ENCODE data around the gene RHO. TPM values are rescaled to one million over a fixed set of nuclear protein-coding genes. Genes with fewer than 3 reads are reported as not detected.

RHO gene
- total and polyA plus RNA-seq, 7 experiments from 2014 or later, result not detected

DNA sequence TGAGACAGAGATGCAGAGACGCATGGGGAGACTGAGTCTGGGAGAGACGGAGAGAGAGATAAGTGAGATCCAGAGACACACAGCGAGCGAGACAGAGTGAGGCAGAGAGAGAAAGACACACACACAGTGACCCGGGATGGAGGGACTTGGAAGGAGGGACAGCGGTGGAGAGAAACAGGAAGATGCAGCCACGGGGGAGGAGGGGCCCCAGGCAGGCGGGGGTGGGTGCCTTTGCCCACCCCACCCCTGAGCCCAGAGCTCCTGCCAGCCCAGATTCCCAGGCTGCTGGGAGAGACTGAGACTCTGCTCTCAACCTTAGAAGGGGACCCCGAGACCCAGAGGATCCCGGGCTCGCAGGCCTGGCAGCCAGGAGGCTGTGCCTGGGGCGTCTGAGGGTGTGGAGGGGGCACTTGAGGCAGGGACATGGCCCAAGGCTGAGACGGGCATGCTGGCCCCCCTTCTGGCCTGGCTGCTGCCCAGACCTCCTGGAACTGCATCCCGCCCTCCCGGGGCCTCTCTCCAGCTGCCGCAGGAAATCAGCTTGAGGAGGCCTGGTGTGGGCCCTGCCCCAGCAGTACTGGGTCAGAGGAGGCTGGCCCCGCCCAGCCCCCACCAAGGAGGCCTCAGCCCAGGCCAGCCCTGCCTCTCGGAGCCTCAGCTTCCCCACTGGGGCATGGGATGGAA lies 32.6 kb downstream of the RHO start:
- Mint-ChIP-seq H3K4me1 (peaks cover 0 to 11% (median 7%) of the 10 kb centered on the region in 7 donors), H3K27me3 (peaks cover 0 to 3% (median 0%) of the 10 kb centered on the region in 5 donors), H3K4me3 (no peak overlapping the region), H3K27ac (peak overlapping the region in 2 of 9 donors; percentile 1 to 19), H3K36me3 (peaks cover 0 to 3% (median 0%) of the 10 kb centered on the region in 5 donors), H3K9me3 (no peaks in the 10 kb centered on the region)
- Histone ChIP-seq H3K4me3 (ENCODE audit: low read length) (no peak overlapping the region), H3K27me3 (ENCODE audit: control insufficient read depth in 2 of 2, insufficient read depth in 2 of 2, low read length in 2 of 2) (no peaks in the 10 kb centered on the region), H3K36me3 (ENCODE audit: control insufficient read depth in 2 of 3, insufficient read depth in 3 of 3, low read length in 3 of 3) (no peaks in the 10 kb centered on the region), H3K27ac (ENCODE audit: low read depth, low read length) (no peak overlapping the region), H3K9me3 (ENCODE audit: control insufficient read depth in 2 of 3, low read length in 3 of 3) (no peaks in the 10 kb centered on the region), H3K4me1 (ENCODE audit: control insufficient read depth in 2 of 2, insufficient read depth in 2 of 2, low read length in 2 of 2) (peaks cover 0 to 21% of the 10 kb centered on the region in 2 donors)
- DNase-seq, result no peak
- no peak for ATAC-seq
- POLR2A ChIA-PET, result no interaction called here
- CTCF ChIA-PET, result no interaction called here
- intact Hi-C loops (cut with micrococcal nuclease), result no loop called here

DNA sequence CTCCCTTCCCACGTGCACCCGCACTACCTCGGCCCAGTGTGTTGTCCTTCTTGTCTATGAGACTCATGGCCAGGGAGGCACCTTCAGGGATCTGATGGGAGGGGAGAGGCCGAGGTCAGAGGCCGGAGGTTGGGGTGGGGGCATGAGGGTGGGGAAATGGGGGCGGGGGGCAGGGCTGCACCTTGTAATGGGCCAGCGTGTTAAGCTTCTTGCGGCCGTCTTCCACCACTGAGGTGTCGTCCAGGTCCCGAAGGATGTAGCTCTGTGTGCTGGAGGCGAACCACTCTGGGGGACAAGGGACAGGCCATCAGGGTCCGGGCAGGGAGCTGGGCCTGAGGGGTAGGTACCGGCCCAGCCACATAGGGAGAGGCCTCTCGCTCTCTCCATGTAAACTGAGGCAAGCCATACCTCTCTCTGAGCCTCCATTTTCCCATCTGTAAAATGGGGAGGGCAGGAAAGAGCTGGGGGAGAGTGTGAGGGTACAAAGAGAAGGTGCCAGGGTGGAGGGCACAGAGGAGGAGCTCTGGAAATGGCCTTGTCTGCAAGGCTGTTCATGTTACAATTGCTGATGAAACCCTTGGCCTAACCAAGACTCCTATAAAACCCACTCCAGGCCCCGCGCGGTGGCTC lies 33.3 kb downstream of the RHO start:
- H3K4me3 Mint-ChIP-seq, result no peak overlapping the region
- no peak for ATAC-seq
- no peak for DNase-seq

DNA sequence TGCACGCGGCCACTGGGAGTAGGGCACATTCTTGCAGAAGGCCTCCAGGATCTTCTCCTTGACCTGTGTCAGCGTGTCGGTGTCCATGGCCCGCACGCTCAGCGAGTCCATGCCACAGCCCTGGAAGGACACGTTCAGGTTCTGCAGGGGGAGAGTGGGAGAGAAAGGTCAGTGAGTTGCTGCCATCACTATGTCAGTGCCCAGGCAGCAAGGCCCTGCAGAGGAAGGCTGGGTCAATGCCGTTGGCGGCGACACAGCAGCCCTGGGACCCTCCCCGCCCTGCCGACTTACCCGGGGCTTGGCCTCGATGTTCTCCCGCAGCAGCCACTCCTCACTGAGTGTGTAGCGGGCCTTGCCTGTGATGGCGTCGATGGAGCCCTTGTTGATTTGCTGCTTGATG lies 34.4 kb downstream of the RHO start:
- ChIA-PET CTCF (no interaction called here), POLR2A (no interaction called here)
- Mint-ChIP-seq H3K4me3 (no peak overlapping the region), H3K27ac (no peak overlapping the region), H3K4me1 (peaks cover 0 to 12% (median 6%) of the 10 kb centered on the region in 7 donors), H3K9me3 (no peaks in the 10 kb centered on the region), H3K36me3 (peaks cover 0 to 3% (median 0%) of the 10 kb centered on the region in 5 donors), H3K27me3 (peaks cover 0 to 3% (median 0%) of the 10 kb centered on the region in 5 donors)
- H3K36me3 ChIP-seq (ENCODE audit: control insufficient read depth in 2 of 3, insufficient read depth in 3 of 3, low read length in 3 of 3), result no peaks in the 10 kb centered on the region
- intact Hi-C loops (cut with micrococcal nuclease), result no loop called here
- ATAC-seq (no peak), DNase-seq (no peak)
- peaks cover 0 to 17% of the 10 kb centered on the region in 2 donors for H3K4me1 ChIP-seq (ENCODE audit: control insufficient read depth in 2 of 2, insufficient read depth in 2 of 2, low read length in 2 of 2)
- H3K27ac ChIP-seq (ENCODE audit: low read depth, low read length), result no peak overlapping the region
- no peaks in the 10 kb centered on the region for H3K27me3 ChIP-seq (ENCODE audit: control insufficient read depth in 2 of 2, insufficient read depth in 2 of 2, low read length in 2 of 2)
- no peak overlapping the region for H3K4me3 ChIP-seq (ENCODE audit: low read length)
- no peaks in the 10 kb centered on the region for H3K9me3 ChIP-seq (ENCODE audit: control insufficient read depth in 2 of 3, low read length in 3 of 3)

More for the DNA sequence above, 33.3 kb downstream of the RHO start:
- intact Hi-C loops (cut with micrococcal nuclease), result no loop called here
- Mint-ChIP-seq H3K27ac (no peak overlapping the region), H3K36me3 (peaks cover 0 to 3% (median 0%) of the 10 kb centered on the region in 5 donors), H3K9me3 (no peaks in the 10 kb centered on the region), H3K27me3 (peaks cover 0 to 3% (median 0%) of the 10 kb centered on the region in 5 donors), H3K4me1 (peaks cover 0 to 11% (median 7%) of the 10 kb centered on the region in 7 donors)
- H3K9me3 ChIP-seq (ENCODE audit: control insufficient read depth in 2 of 3, low read length in 3 of 3), result no peaks in the 10 kb centered on the region
- ChIA-PET CTCF (no interaction called here), POLR2A (no interaction called here)
- no peaks in the 10 kb centered on the region for H3K27me3 ChIP-seq (ENCODE audit: control insufficient read depth in 2 of 2, insufficient read depth in 2 of 2, low read length in 2 of 2)
- no peaks in the 10 kb centered on the region for H3K36me3 ChIP-seq (ENCODE audit: control insufficient read depth in 2 of 3, insufficient read depth in 3 of 3, low read length in 3 of 3)
- H3K4me3 ChIP-seq (ENCODE audit: low read length), result no peak overlapping the region
- peaks cover 0 to 21% of the 10 kb centered on the region in 2 donors for H3K4me1 ChIP-seq (ENCODE audit: control insufficient read depth in 2 of 2, insufficient read depth in 2 of 2, low read length in 2 of 2)
- no peak overlapping the region for H3K27ac ChIP-seq (ENCODE audit: low read depth, low read length)

DNA sequence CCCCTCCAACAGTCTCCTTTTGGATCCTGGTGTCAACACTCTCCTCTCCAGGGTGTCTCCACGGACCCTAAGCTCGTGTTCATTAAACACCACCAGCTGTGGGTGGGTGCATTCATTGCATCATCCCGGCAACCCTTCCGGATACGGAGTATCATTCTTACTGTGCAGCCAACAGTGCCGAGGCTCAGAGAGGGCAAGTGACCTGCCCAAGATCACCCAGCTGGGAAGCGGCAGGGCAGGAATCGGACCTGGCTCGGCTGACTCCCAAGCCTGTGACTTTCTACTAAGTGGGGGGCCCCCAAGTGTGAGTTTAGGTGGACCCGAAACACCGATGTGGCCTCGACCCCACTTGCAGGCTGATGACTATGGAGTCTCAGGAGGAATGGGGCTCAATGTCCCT lies 34.9 kb downstream of the RHO start:
- H3K36me3 Mint-ChIP-seq, result peaks cover 0 to 3% (median 0%) of the 10 kb centered on the region in 5 donors
- ATAC-seq (no peak), DNase-seq (no peak)
- no peak overlapping the region for H3K27ac Mint-ChIP-seq
- H3K4me1 ChIP-seq (ENCODE audit: control insufficient read depth in 2 of 2, insufficient read depth in 2 of 2, low read length in 2 of 2), result peaks cover 0 to 12% of the 10 kb centered on the region in 2 donors
- peaks cover 0 to 10% (median 1%) of the 10 kb centered on the region in 7 donors for H3K4me1 Mint-ChIP-seq
- ChIA-PET POLR2A (no interaction called here), CTCF (no interaction called here)
- H3K9me3 Mint-ChIP-seq, result no peaks in the 10 kb centered on the region
- H3K27me3 ChIP-seq (ENCODE audit: control insufficient read depth in 2 of 2, insufficient read depth in 2 of 2, low read length in 2 of 2), result no peaks in the 10 kb centered on the region
- no peak overlapping the region for H3K27ac ChIP-seq (ENCODE audit: low read depth, low read length)
- H3K4me3 ChIP-seq (ENCODE audit: low read length), result no peak overlapping the region
- intact Hi-C loops (cut with micrococcal nuclease), result no loop called here
- no peaks in the 10 kb centered on the region for H3K9me3 ChIP-seq (ENCODE audit: control insufficient read depth in 2 of 3, low read length in 3 of 3)
- H3K27me3 Mint-ChIP-seq, result peaks cover 0 to 1% (median 0%) of the 10 kb centered on the region in 5 donors
- no peaks in the 10 kb centered on the region for H3K36me3 ChIP-seq (ENCODE audit: control insufficient read depth in 2 of 3, insufficient read depth in 3 of 3, low read length in 3 of 3)
- no peak overlapping the region for H3K4me3 Mint-ChIP-seq

DNA sequence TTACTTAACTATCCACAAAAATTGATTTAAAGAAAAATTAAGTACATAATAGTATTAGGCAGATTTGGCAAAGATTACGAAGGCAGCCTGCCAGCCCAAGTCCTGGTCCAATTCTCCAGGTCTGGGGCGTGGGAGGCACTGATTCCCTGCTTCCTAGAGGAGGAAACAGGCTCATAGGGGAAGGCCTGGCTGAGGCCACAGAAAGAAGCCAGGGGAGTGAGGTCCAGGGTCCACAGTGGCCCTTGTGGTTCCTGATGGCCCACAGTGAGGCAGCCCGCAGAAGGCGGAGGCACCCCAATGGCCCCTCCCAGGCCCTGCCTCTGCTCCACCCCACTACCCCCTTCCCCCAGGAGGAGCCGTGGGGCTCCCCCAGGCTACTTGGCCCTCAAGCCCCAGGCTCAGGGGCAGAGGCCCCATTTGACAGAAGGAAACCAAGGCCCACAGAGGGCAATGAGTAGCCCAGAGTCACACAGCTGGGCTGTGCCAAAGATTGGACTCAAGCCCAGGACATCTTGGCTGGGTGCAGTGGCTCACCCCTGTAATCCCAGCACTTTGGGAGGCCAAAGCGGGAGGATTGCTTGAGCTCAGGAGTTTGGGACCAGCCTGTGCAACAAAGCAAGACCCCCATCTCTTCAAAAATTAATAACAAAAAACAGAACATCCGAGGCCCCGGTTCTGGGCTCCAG lies 35.6 kb downstream of the RHO start:
- H3K27me3 Mint-ChIP-seq, result no peaks in the 10 kb centered on the region
- H3K36me3 Mint-ChIP-seq, result peaks cover 0 to 3% (median 0%) of the 10 kb centered on the region in 5 donors
- ATAC-seq (no peak), DNase-seq (no peak)
- Histone ChIP-seq H3K27me3 (ENCODE audit: control insufficient read depth in 2 of 2, insufficient read depth in 2 of 2, low read length in 2 of 2) (no peaks in the 10 kb centered on the region), H3K27ac (ENCODE audit: low read depth, low read length) (no peak overlapping the region), H3K9me3 (ENCODE audit: control insufficient read depth in 2 of 3, low read length in 3 of 3) (no peaks in the 10 kb centered on the region), H3K36me3 (ENCODE audit: control insufficient read depth in 2 of 3, insufficient read depth in 3 of 3, low read length in 3 of 3) (no peaks in the 10 kb centered on the region), H3K4me1 (ENCODE audit: control insufficient read depth in 2 of 2, insufficient read depth in 2 of 2, low read length in 2 of 2) (peaks cover 0 to 12% of the 10 kb centered on the region in 2 donors), H3K4me3 (ENCODE audit: low read length) (no peak overlapping the region)
- ChIA-PET CTCF (no interaction called here), POLR2A (no interaction called here)
- intact Hi-C loops (cut with micrococcal nuclease), result no loop called here
- peaks cover 0 to 1% (median 0%) of the 10 kb centered on the region in 11 donors for H3K9me3 Mint-ChIP-seq
- peaks cover 0 to 8% (median 0%) of the 10 kb centered on the region in 7 donors for H3K4me1 Mint-ChIP-seq
- no peak overlapping the region for H3K27ac Mint-ChIP-seq
- no peak overlapping the region for H3K4me3 Mint-ChIP-seq

DNA sequence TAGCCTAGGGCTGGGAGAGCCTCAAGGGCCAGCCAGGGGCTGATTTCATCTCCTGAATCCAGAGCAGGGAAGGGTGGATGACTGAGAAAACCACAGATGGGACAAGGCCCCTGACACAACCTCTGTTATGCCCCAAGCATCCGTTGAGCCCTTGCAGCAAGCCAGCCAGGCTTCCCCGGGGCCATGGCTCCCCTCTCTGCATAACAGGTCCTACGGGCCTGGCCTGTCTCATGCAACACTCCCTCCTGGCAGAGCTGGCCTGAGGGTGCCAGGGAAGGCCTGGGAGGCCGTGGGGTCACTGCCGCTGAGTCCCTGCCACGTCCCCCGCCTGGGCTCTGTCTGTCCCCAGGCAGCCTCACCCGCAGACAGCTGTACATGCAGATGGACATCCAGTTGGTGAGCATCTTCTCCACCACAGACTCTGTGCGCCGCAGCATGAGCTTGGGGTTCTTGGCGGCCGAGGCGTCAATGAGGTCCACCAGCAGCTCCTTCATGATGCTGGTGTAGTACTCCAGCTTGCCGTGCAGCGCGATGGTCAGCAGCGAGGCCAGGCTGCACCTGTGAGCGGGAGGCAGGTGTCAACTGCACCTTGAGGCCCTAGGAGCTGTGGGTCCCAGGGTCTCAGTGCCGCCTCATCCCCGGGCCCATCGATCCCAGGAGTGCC lies 36.7 kb downstream of the RHO start:
- H3K36me3 Mint-ChIP-seq, result peaks cover 0 to 3% (median 0%) of the 10 kb centered on the region in 5 donors
- H3K4me3 Mint-ChIP-seq, result no peak overlapping the region
- H3K9me3 Mint-ChIP-seq, result peaks cover 0 to 1% (median 0%) of the 10 kb centered on the region in 11 donors
- CTCF ChIA-PET, result no interaction called here
- Histone ChIP-seq H3K27me3 (ENCODE audit: control insufficient read depth in 2 of 2, insufficient read depth in 2 of 2, low read length in 2 of 2) (no peaks in the 10 kb centered on the region), H3K4me3 (ENCODE audit: low read length) (no peak overlapping the region), H3K4me1 (ENCODE audit: control insufficient read depth in 2 of 2, insufficient read depth in 2 of 2, low read length in 2 of 2) (peaks cover 0 to 16% of the 10 kb centered on the region in 2 donors), H3K27ac (ENCODE audit: low read depth, low read length) (no peak overlapping the region), H3K9me3 (ENCODE audit: control insufficient read depth in 2 of 3, low read length in 3 of 3) (no peaks in the 10 kb centered on the region), H3K36me3 (ENCODE audit: control insufficient read depth in 2 of 3, insufficient read depth in 3 of 3, low read length in 3 of 3) (no peaks in the 10 kb centered on the region)
- no peaks in the 10 kb centered on the region for H3K27me3 Mint-ChIP-seq
- DNase-seq (no peak), ATAC-seq (no peak)
- POLR2A ChIA-PET, result no interaction called here
- intact Hi-C loops (cut with micrococcal nuclease), result no loop called here
- peaks cover 0 to 8% (median 0%) of the 10 kb centered on the region in 7 donors for H3K4me1 Mint-ChIP-seq
- H3K27ac Mint-ChIP-seq, result no peak overlapping the region
